Measurements from ENCODE around the gene AGPAT2.
"Not testable (repeated sequence)": the region's sequence is repeated elsewhere in the genome, so short reads cannot be mapped to it uniquely, and the experiment has no call there.

The AGPAT2 gene

GRCh38 chr9:136720251-136720897 lies 33.1 kb upstream of the AGPAT2 start:
- peak; percentile 81 for DNase-seq

- no peak for DNase-seq
These were observed 32.1 kb upstream of the AGPAT2 start for GRCh38 chr9:136719195-136719880.

GRCh38 chr9:136718345-136719194 lies 31.3 kb upstream of the AGPAT2 start:
- no peak for DNase-seq

- no peak for DNase-seq
These were observed 30.1 kb upstream of the AGPAT2 start for GRCh38 chr9:136717399-136717798.

- DNase-seq = no peak
These were observed 27.6 kb upstream of the AGPAT2 start for GRCh38 chr9:136714893-136715274.

GRCh38 chr9:136714096-136714892 lies 27.0 kb upstream of the AGPAT2 start:
- DNase-seq = no peak

GRCh38 chr9:136713550-136713949 lies 26.3 kb upstream of the AGPAT2 start:
- peak; percentile 66 for DNase-seq

GRCh38 chr9:136712690-136713544 lies 25.7 kb upstream of the AGPAT2 start:
- no peak for DNase-seq

GRCh38 chr9:136711751-136712689 lies 24.8 kb upstream of the AGPAT2 start, which contains the start of gene DIPK1B:
DIPK1B (plus strand) TSS chr9:136712572; CDS start chr9:136712666, 94 bp downstream.
- peak; percentile 82 for DNase-seq

- DNase-seq = not testable (repeated sequence)
These were observed 24.0 kb upstream of the AGPAT2 start for GRCh38 chr9:136711219-136711648.

- no peak for DNase-seq
These were observed 23.3 kb upstream of the AGPAT2 start for GRCh38 chr9:136710543-136710942.

GRCh38 chr9:136709454-136710109 lies 22.3 kb upstream of the AGPAT2 start:
- DNase-seq = no peak

GRCh38 chr9:136707849-136708517 lies 20.7 kb upstream of the AGPAT2 start:
- DNase-seq = no peak

GRCh38 chr9:136707011-136707410 lies 19.8 kb upstream of the AGPAT2 start:
- no peak for DNase-seq

- no peak for DNase-seq
These were observed 18.3 kb upstream of the AGPAT2 start for GRCh38 chr9:136705564-136705963.

- not testable (repeated sequence) for DNase-seq
These were observed 17.5 kb upstream of the AGPAT2 start for GRCh38 chr9:136704741-136705140.

GRCh38 chr9:136703276-136703860 lies 16.1 kb upstream of the AGPAT2 start:
- no peak for DNase-seq

GRCh38 chr9:136701668-136702053 lies 14.4 kb upstream of the AGPAT2 start:
- no peak for DNase-seq
